Vagina (tissue), 2 donors: Measurements from ENCODE around the gene TMBIM1. TPM values are rescaled to one million over a fixed set of nuclear protein-coding genes. Genes with fewer than 3 reads are reported as not detected.

Experiments
- DNase-seq, 2 donors: peaks; one replicate each; pipeline ENCODE4 v3.0.0-alpha.2; 2017; ENCODE audit errors: extremely low spot score in 2 of 2
- H3K27ac ChIP-seq: fragments of 200-600 bp; sonication (generic); one replicate; pipeline ENCODE4 v1.5.1; 2019
- H3K27me3 ChIP-seq: fragments of 200-600 bp; sonication (generic); one replicate; pipeline ENCODE4 v1.5.1; 2019
- H3K36me3 ChIP-seq, 2 donors: fragments of 200-600 bp; sonication (generic); one replicate each; pipeline ENCODE4 v1.5.1; 2017 to 2019
- H3K4me1 ChIP-seq: fragments of 200-600 bp; sonication (generic); one replicate; pipeline ENCODE4 v1.5.1; 2019
- H3K4me3 ChIP-seq, 2 donors: fragments of 200-600 bp; sonication (generic); 1 replicate in 1 of 2; 2 replicates in 1 of 2; pipeline ENCODE4 v1.5.1; 2016 to 2019
- H3K9me3 ChIP-seq: fragments of 200-600 bp; sonication (generic); one replicate; pipeline ENCODE4 v1.5.1; 2019
- POLR2A ChIP-seq, 2 donors: fragments of 450-650 bp; IDR thresholded peaks; one replicate each; pipeline ENCODE4 v1.6.1; 2017; ENCODE audit warnings: antibody characterized with exemption in 2 of 2, mild to moderate bottlenecking in 2 of 2, moderate library complexity in 2 of 2
- POLR2AphosphoS5 ChIP-seq, 2 donors: sonication (generic); formaldehyde crosslinking; IDR thresholded peaks; one replicate each; pipeline ENCODE4 v1.9.0; 2017; ENCODE audit warnings: antibody characterized with exemption in 2 of 2, mild to moderate bottlenecking in 2 of 2, low read depth in 1 of 2; ENCODE audit not compliant: insufficient read depth in 1 of 2
- intact Hi-C: fragments of 100-400 bp; cut with DNase I; formaldehyde crosslinking; loops from one replicate; pipeline ENCODE4 v1.15.1; 2023
- total RNA-seq: library from RNA; depleted of rRNA; stranded (reverse); fragments of >200 nt; gene quantifications from one replicate; pipeline ENCODE4 v1.2.3, GENCODE V29; 2016
- TF ChIP-seq, protein P1 (sequence below), 3 experiments: fragments of 450-650 bp in 2 of 3; fragments of 200-600 bp in 1 of 3; sonication (generic) in 1 of 3; IDR thresholded peaks; one replicate each; pipeline ENCODE4 v1.5.1; 2017 to 2019; ENCODE audit warnings: antibody characterized with exemption in 3 of 3, mild to moderate bottlenecking in 2 of 3, moderate library complexity in 2 of 3

TMBIM1 gene
- total RNA-seq, 1 donor from 2014 or later = 232 TPM

DNA sequence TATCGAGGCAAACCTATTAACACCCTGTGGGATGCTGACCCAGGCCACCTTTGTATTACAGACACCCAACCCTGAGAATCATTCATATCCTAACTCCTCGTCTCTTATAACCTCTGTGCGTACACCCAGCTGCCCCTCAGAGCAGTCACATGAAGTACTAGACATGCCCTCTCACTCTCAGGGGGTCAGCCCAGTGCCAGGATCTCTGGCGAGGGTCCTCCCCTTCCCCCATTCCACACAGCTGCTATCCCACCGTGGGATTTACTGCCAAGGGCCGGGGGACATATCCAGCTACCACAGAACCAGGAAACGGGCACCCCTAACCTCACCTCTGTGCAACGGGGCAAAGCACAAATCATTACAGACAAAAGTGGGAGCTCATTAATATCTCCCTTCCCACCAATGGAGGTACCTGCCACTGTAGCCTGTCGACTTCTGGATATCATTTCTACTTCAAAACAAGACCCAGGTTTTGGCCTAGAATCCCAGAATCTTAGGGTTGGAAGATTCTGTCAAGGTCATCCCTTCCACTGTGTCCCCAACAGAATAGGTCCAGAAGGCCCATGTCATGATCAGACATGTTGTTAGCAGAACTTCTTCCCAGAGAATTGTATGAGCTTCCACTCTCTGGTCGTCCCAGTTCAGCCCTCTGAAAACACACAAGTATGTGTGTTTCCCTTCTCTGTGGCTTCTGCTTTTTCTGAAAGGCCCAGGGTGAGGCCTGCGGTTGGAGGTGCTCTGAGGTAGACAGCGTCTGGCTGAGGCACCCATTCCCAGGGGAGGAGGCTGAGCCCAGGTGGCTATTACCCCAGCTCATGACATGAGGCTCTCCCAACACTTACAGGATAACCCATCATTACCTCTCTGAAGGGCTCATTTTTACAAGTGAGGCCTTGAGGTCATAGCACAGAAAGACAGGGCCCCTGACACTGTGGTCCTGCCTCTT is 1.7 kb downstream of the TMBIM1 start:
- no peak for DNase-seq
- TF ChIP-seq POLR2AphosphoS5 (IDR thresholded peaks at IDR 0.05; ENCODE audit: insufficient read depth in 1 of 2, low read depth in 1 of 2) = no peak
- TF ChIP-seq POLR2A (IDR thresholded peaks at IDR 0.05) = no peak
- TF ChIP-seq, protein P1, sequence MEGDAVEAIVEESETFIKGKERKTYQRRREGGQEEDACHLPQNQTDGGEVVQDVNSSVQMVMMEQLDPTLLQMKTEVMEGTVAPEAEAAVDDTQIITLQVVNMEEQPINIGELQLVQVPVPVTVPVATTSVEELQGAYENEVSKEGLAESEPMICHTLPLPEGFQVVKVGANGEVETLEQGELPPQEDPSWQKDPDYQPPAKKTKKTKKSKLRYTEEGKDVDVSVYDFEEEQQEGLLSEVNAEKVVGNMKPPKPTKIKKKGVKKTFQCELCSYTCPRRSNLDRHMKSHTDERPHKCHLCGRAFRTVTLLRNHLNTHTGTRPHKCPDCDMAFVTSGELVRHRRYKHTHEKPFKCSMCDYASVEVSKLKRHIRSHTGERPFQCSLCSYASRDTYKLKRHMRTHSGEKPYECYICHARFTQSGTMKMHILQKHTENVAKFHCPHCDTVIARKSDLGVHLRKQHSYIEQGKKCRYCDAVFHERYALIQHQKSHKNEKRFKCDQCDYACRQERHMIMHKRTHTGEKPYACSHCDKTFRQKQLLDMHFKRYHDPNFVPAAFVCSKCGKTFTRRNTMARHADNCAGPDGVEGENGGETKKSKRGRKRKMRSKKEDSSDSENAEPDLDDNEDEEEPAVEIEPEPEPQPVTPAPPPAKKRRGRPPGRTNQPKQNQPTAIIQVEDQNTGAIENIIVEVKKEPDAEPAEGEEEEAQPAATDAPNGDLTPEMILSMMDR (IDR thresholded peaks at IDR 0.05) = no peak
- intact Hi-C loops = loop anchor here (5.0 kb wide), 1 partner anchor 107 kb away; the partner anchor contains the start of gene CTDSP1
- peak overlapping the region; percentile 68 to 99 for H3K4me3 ChIP-seq
- no peaks in the 10 kb centered on the region for H3K9me3 ChIP-seq
- H3K27me3 ChIP-seq = no peaks in the 10 kb centered on the region
- peaks cover 89% of the 10 kb centered on the region for H3K4me1 ChIP-seq
- no peaks in the 10 kb centered on the region for H3K36me3 ChIP-seq
- H3K27ac ChIP-seq = peak overlapping the region; percentile 100

- H3K36me3 ChIP-seq = no peaks in the 10 kb centered on the region
- peak overlapping the region; percentile 100 for H3K27ac ChIP-seq
- no peaks in the 10 kb centered on the region for H3K27me3 ChIP-seq
- DNase-seq = no peak
- intact Hi-C loops = loop anchor here (5.0 kb wide), 1 partner anchor 108 kb away; the partner anchor contains the start of gene CTDSP1
- peaks cover 89% of the 10 kb centered on the region for H3K4me1 ChIP-seq
- H3K9me3 ChIP-seq = no peaks in the 10 kb centered on the region
- H3K4me3 ChIP-seq = peak overlapping the region; percentile 68 to 99
- TF ChIP-seq, protein P1 (IDR thresholded peaks at IDR 0.05) = no peak
- TF ChIP-seq POLR2AphosphoS5 (IDR thresholded peaks at IDR 0.05; ENCODE audit: insufficient read depth in 1 of 2, low read depth in 1 of 2) (peak; percentile 11 to 91), POLR2A (IDR thresholded peaks at IDR 0.05) (peak in 1 of 2 donors; percentile 12)
Measured at GRCh38 chr2:218289639-218290315, 2.5 kb downstream of the TMBIM1 start.

DNA sequence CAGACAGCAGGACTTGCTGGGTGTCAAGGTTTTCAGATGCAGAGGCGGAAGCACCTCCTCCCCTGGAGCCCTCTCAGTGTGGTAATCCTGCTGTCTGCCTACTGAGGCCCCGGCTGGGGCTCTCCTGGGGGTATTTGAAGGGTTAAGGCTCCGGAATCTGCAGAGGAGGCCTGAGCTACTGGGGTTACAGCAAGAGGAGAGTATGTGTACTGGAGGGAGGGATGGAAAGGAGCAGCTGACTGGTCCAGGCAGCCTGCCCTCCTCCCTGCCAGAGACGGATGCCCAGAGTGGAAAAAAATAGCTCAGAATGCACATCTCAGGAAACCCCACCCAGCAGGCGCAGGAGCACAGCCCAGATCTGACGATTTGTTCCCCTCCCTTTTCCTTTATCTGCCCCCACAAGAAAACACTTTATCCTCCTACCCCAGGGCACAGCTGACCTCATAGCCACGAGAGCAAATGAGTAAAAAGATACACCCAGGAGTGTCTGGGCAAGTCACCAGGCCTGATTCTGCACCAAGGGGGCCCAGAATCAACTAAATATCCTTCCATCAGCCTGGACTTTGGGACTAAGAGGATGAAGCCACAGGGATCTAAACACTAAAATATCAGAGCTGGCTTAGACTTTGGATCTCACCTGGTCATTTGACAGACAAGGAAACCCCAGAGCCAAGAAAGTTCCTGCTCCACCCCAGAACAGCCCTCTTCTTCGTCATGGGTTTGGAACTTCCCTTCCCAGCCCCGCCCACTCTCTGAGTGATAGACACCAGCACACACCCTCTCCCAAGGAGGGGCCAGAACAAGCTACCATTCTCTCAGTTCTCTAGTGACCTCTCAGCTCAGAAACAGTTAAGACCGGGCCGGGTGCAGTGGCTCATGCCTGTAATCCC is 5.5 kb downstream of the TMBIM1 start:
- no peaks in the 10 kb centered on the region for H3K27me3 ChIP-seq
- intact Hi-C loops = no loop called here
- H3K9me3 ChIP-seq = no peaks in the 10 kb centered on the region
- H3K4me1 ChIP-seq = peaks cover 96% of the 10 kb centered on the region
- DNase-seq = peak in 1 of 2 donors; percentile 99
- H3K27ac ChIP-seq = peak overlapping the region; percentile 100
- peak; percentile 89 to 91 for TF ChIP-seq POLR2AphosphoS5 (IDR thresholded peaks at IDR 0.05; ENCODE audit: insufficient read depth in 1 of 2, low read depth in 1 of 2)
- TF ChIP-seq, protein P1 (IDR thresholded peaks at IDR 0.05) = peak in 1 of 3 experiments; percentile 7
- TF ChIP-seq POLR2A (IDR thresholded peaks at IDR 0.05) = peak in 1 of 2 donors; percentile 59
- H3K4me3 ChIP-seq = peak overlapping the region; percentile 54
- H3K36me3 ChIP-seq = peaks cover 0 to under 1% of the 10 kb centered on the region in 2 donors

- H3K4me3 ChIP-seq = peak overlapping the region; percentile 54
Measured at GRCh38 chr2:218285604-218286003, 6.7 kb downstream of the TMBIM1 start.

More at GRCh38 chr2:218285604-218286003, 6.7 kb downstream of the TMBIM1 start:
- intact Hi-C loops = no loop called here
- no peaks in the 10 kb centered on the region for H3K9me3 ChIP-seq
- peak overlapping the region; percentile 100 for H3K27ac ChIP-seq
- peaks cover 93% of the 10 kb centered on the region for H3K4me1 ChIP-seq
- TF ChIP-seq POLR2A (IDR thresholded peaks at IDR 0.05) (no peak), POLR2AphosphoS5 (IDR thresholded peaks at IDR 0.05; ENCODE audit: insufficient read depth in 1 of 2, low read depth in 1 of 2) (peak in 1 of 2 donors; percentile 30)
- H3K36me3 ChIP-seq = peaks cover 0 to 13% of the 10 kb centered on the region in 2 donors
- no peaks in the 10 kb centered on the region for H3K27me3 ChIP-seq
- no peak for DNase-seq
